ENCODE measurements around the gene FHOD1.

GRCh38 chr16:67198238-67198734 is 49.0 kb downstream of the FHOD1 start:
- no peak for TF ChIP-seq PBX3 (IDR thresholded peaks at IDR 0.05)
- 0 out of 2 replicates have a peak, but pooled peaks have one; percentile 16 for TF ChIP-seq POLR2AphosphoS5 (IDR thresholded peaks at IDR 0.05; ENCODE audit: low read depth, low read length)
- TF ChIP-seq CTCF (IDR thresholded peaks at IDR 0.05), result peak; percentile 60
- TF ChIP-seq REST (IDR thresholded peaks at IDR 0.05; ENCODE audit: low read depth, low read length), result no peak
- no peak for TF ChIP-seq EP300 (IDR thresholded peaks at IDR 0.05; ENCODE audit: borderline replicate concordance in 1 of 2, low read depth in 1 of 2, low read length in 1 of 2)
- TF ChIP-seq MAX (IDR thresholded peaks at IDR 0.05; ENCODE audit: low read depth), result no peak
- no peak for TF ChIP-seq CHD2 (IDR thresholded peaks at IDR 0.05; ENCODE audit: low read length, partially characterized antibody)
- no peak for TF ChIP-seq SMC3 (IDR thresholded peaks at IDR 0.05; ENCODE audit: low read depth, low read length)
- no peak for TF ChIP-seq RXRA (IDR thresholded peaks at IDR 0.05; ENCODE audit: borderline replicate concordance, low read depth)
- TF ChIP-seq SIN3A (IDR thresholded peaks at IDR 0.05; ENCODE audit: borderline replicate concordance, low read depth, low read length), result no peak
- no peak for TF ChIP-seq USF2 (IDR thresholded peaks at IDR 0.05; ENCODE audit: borderline replicate concordance, low read depth, low read length)
